Activated naive CD8-positive, alpha-beta T cell treated with anti-CD3 and anti-CD28 coated beads for 36 hours (primary cell): ENCODE results near the gene PPIC. TPM values are rescaled to one million over a fixed set of nuclear protein-coding genes. Genes with fewer than 3 reads are reported as not detected.
"Not testable (repeated sequence)": the region's sequence is repeated elsewhere in the genome, so short reads cannot be mapped to it uniquely, and the experiment has no call there.

Experiments
- DNase-seq: peaks from one replicate; pipeline ENCODE4 v3.0.0; 2021
- H3K27ac Mint-ChIP-seq: one replicate; pipeline ENCODE4 v1.8.0; 2022; ENCODE audit warnings: mild to moderate bottlenecking, moderate library complexity, mixed read lengths
- H3K27me3 Mint-ChIP-seq: one replicate; pipeline ENCODE4 v1.8.0; 2022; ENCODE audit warnings: mild to moderate bottlenecking, mixed read lengths
- H3K36me3 Mint-ChIP-seq: one replicate; pipeline ENCODE4 v1.8.0; 2021; ENCODE audit warnings: mild to moderate bottlenecking, mixed read lengths
- H3K4me1 Mint-ChIP-seq: one replicate; pipeline ENCODE4 v1.8.0; 2021; ENCODE audit warnings: mixed read lengths
- H3K4me3 Mint-ChIP-seq: one replicate; pipeline ENCODE4 v1.8.0; 2022; ENCODE audit warnings: mild to moderate bottlenecking, moderate library complexity, mixed read lengths
- H3K9me3 Mint-ChIP-seq: one replicate; pipeline ENCODE4 v1.8.0; 2022; ENCODE audit warnings: mixed read lengths
- total RNA-seq, 2 experiments: library from RNA; stranded (reverse); gene quantifications; one replicate each; pipeline ENCODE4 v1.2.3, GENCODE V29; 2021

Gene PPIC
- total RNA-seq, 2 experiments from 2014 or later = not detected

DNA sequence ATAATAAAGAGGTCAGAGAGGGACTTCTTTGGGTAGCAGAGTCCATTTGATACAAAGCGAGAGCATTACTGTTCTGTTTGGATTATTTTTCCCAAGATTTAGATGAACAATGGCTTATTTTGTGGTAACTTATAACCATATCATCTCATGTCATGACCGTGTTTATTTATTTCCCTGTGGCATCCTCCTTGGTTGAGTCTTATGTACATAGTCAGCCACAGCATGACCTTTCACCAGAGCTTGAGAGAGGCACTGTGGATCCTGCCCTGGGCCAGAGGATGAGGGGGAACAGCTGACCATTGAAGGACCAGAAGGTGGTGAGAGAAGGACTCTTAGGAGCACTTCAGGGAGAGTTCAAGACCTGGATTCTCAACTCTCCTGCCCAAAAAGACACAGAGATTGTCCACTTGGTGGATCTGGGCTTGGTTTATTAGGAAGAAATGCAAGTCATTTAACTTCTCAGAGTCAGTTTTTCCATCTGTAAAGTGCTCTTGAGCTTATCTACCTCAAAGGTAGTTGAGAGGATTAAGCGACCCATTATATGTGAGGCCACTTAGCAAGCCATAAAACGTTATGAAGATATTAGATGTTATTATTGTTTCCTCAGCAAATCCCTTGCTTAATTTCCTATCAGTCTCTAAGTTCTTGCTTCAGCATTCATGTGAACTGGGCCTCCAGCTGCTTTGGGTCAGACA is 51.4 kb downstream of the PPIC start:
- DNase-seq = no peak
- no peaks in the 10 kb centered on the region for H3K4me1 Mint-ChIP-seq
- no peaks in the 10 kb centered on the region for H3K36me3 Mint-ChIP-seq
- H3K9me3 Mint-ChIP-seq = no peaks in the 10 kb centered on the region
- peaks cover 3% of the 10 kb centered on the region for H3K27me3 Mint-ChIP-seq
- no peak overlapping the region for H3K27ac Mint-ChIP-seq
- no peak overlapping the region for H3K4me3 Mint-ChIP-seq

DNA sequence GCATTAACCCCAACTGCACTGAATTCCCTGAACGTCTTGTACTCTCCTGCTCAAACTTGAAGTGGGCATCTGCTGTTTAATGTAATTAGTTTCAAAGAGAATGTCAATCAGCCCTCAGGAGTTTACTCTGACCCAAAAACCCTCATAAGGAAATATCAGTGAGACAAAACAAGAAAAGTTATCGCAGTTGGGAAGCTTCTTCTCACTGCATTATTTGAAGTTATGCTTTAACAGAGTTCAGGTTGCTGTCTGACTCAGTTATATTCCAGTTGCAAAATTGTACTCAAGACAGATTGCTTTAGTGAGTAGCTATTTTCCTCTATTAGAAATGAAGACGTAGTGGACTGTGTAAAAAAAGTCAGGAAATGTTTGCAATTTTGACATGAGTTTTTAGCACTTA is 52.1 kb downstream of the PPIC start:
- H3K27me3 Mint-ChIP-seq = peaks cover 3% of the 10 kb centered on the region
- no peaks in the 10 kb centered on the region for H3K36me3 Mint-ChIP-seq
- no peak for DNase-seq
- no peak overlapping the region for H3K4me3 Mint-ChIP-seq
- no peaks in the 10 kb centered on the region for H3K4me1 Mint-ChIP-seq
- no peaks in the 10 kb centered on the region for H3K9me3 Mint-ChIP-seq
- H3K27ac Mint-ChIP-seq = no peak overlapping the region

DNA sequence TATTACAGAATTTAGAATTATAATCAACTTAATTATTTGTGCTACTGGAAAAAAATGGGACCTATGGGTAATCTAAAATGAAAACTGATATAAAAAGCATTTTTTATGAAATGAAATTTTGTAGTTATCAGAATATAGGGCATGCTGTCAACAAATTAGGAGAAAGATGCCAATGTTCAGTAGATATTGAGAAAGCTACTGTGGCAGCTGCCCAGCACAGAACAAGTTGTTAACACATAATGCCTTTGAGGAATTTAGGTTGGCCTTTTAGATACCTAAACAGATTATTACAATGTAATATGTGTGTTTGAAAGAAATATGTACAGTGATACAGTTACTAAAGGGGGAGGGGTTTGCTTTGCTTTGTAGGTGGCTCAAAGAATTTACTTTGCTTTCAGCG is 54.1 kb downstream of the PPIC start:
- Mint-ChIP-seq H3K4me3 (no peak overlapping the region), H3K9me3 (no peaks in the 10 kb centered on the region), H3K27me3 (peaks cover 3% of the 10 kb centered on the region), H3K27ac (no peak overlapping the region), H3K4me1 (no peaks in the 10 kb centered on the region), H3K36me3 (no peaks in the 10 kb centered on the region)
- no peak for DNase-seq

DNA sequence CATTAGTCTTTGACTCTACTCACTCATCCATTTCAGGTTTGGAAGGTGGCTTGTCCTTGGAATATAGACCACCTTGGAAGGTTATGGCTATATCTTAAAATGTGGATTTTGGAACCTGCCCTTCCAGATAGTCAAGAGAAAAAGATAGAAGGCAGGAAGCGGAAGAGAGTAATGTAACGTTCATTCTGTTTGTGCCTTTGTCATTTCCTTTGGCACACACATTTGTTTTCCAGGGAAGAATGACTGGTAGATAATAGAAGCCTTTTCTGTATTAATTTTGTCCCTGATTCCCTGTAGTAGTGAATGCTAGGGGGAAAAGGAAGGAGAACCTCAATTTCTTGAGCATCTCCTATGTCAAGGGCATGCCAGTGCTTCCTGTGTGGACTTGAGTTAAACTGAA is 54.7 kb downstream of the PPIC start:
- H3K9me3 Mint-ChIP-seq = no peaks in the 10 kb centered on the region
- no peak for DNase-seq
- peaks cover 3% of the 10 kb centered on the region for H3K27me3 Mint-ChIP-seq
- H3K4me1 Mint-ChIP-seq = no peaks in the 10 kb centered on the region
- no peak overlapping the region for H3K4me3 Mint-ChIP-seq
- H3K27ac Mint-ChIP-seq = no peak overlapping the region
- no peaks in the 10 kb centered on the region for H3K36me3 Mint-ChIP-seq

DNA sequence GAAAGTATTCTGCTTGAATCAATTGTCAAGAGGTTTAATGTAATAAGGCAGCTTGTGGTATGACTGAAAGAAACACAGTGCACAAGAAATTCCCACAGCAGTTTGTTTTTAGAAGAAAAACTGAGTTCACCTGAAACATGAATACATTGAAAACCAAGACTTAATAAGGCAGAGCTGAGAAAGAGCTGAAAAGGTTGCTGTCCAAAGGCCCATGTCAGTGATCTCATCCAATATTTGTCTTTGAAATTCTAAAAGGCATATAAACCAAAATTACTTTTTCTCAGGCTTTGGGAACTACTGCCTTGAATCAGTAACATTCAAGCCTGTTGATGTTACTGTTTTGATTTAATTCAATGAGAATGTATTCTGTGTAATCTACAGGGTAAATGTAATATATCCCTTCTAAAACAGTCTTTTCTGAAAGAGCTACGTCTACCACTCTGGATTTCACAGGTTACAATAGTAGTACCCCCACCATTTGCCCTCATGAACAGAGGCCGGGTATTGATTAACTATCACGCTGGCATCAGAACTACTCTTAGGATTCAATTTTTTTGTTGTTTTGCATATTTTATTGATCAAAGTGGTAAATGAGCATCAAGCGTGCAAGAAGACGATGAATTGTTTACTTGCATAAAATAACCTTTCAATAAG is 57.8 kb downstream of the PPIC start:
- H3K4me3 Mint-ChIP-seq = no peak overlapping the region
- no peak for DNase-seq
- H3K36me3 Mint-ChIP-seq = no peaks in the 10 kb centered on the region
- no peaks in the 10 kb centered on the region for H3K9me3 Mint-ChIP-seq
- peaks cover 3% of the 10 kb centered on the region for H3K27me3 Mint-ChIP-seq
- no peaks in the 10 kb centered on the region for H3K4me1 Mint-ChIP-seq
- H3K27ac Mint-ChIP-seq = no peak overlapping the region

DNA sequence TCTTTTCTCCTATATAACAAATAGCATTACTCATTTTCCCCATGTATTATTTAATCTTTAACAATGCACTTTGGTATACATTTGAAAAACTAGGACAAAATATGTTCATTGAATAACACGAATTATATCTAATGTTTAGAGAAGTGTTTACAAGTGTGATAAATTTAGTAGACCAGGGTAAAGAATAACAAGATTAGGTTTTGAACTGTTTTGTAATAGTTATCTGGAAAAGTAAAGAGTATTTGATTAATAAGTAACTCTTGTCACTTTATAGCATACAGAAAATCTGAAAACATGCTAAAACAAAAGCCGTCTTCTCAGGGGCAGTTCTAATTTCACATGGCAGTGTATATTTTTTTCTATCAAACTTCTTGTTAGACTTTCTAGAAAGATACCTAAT is 58.5 kb downstream of the PPIC start:
- no peaks in the 10 kb centered on the region for H3K4me1 Mint-ChIP-seq

DNA sequence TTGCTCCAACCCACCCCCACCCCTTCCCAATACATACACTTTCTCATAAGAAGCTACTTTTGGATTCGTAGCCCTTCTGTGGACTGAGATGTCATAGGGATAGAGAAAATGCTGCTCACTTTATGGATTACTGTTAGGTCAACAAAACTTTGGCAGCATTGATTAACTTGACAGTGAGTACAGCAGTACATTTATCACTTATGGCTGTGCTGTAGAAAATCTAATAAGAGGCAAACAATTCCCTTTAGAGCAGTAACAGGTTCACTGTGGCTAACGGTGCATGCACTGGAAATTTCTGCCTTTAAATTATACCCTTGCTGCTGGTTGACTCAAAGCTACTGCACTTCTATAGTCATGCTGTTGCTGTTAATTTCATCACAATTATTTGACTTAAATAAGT is 59.2 kb downstream of the PPIC start:
- Mint-ChIP-seq H3K4me3 (no peak overlapping the region), H3K36me3 (no peaks in the 10 kb centered on the region), H3K4me1 (no peaks in the 10 kb centered on the region), H3K27ac (no peak overlapping the region), H3K9me3 (no peaks in the 10 kb centered on the region), H3K27me3 (peaks cover 3% of the 10 kb centered on the region)
- no peak for DNase-seq

More for the DNA sequence above, 58.5 kb downstream of the PPIC start:
- no peak overlapping the region for H3K27ac Mint-ChIP-seq
- peaks cover 3% of the 10 kb centered on the region for H3K27me3 Mint-ChIP-seq
- DNase-seq = no peak
- no peak overlapping the region for H3K4me3 Mint-ChIP-seq
- no peaks in the 10 kb centered on the region for H3K36me3 Mint-ChIP-seq
- no peaks in the 10 kb centered on the region for H3K9me3 Mint-ChIP-seq

DNA sequence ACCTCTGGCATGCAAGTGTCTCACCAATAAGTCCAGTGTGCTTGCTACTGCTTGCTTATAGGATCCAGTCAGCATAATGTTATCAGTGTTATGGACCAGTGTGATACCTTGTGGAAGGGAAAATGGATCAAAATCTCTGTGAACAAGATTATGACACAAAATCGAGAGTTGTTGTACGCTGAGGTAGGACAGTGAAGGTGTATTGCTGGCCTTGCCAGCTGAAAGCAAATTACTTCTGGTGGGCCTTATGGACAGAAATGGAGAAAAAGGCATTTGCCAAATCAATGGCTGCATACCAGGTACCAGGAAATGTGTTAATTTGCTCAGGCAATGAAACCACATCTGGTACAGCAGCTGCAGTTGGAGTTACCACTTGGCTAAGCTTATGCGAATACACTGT is 62.3 kb downstream of the PPIC start:
- H3K4me3 Mint-ChIP-seq, H3K4me1 Mint-ChIP-seq, H3K9me3 Mint-ChIP-seq, DNase-seq, H3K36me3 Mint-ChIP-seq, H3K27me3 Mint-ChIP-seq, H3K27ac Mint-ChIP-seq: not testable (repeated sequence)

DNA sequence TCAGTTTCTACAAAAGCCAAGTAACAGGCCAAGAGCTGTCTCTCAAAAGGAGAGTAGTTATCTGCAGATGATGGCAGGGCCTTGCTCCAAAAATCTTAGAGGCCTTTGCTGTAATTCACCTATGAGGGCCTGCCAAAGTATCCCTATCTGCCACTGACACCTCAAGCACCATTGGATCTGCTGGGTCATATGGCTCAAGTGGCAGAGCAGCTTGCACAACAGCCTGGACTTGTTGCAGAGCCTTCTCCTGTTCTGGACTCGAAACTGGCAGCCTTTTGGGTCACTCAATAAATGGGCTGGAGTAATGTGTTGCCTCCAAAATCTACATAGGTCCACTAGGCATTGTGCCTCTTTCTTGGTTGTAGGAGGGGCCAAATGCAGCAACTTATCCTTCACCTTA is 62.8 kb downstream of the PPIC start:
- not testable (repeated sequence) for DNase-seq, H3K4me3 Mint-ChIP-seq, H3K9me3 Mint-ChIP-seq, H3K27ac Mint-ChIP-seq, H3K36me3 Mint-ChIP-seq, H3K4me1 Mint-ChIP-seq, H3K27me3 Mint-ChIP-seq

Other genes with a start within 250 kb of the PPIC start
- gene SNX24, start 191.1 kb downstream of the PPIC start, total RNA-seq = 1 to 10 TPM; 1.0 to 1.4 TPM
- gene PRDM6, start 52.5 kb upstream of the PPIC start, total RNA-seq = not detected